AG09319 (cell line): ENCODE results near the gene MRTFA.

Source experiments
- DNase-seq: peaks from one replicate; pipeline ENCODE4 v3.0.0-alpha.2; 2010; ENCODE audit warnings: low read depth; ENCODE audit errors: extremely low read depth
- TF ChIP-seq, protein P1 (sequence below): IDR thresholded peaks from 2 replicates; pipeline ENCODE4 v1.5.1; 2011; ENCODE audit warnings: low read depth, mild to moderate bottlenecking, inconsistent platforms, low read length, moderate library complexity

The MRTFA gene

DNA sequence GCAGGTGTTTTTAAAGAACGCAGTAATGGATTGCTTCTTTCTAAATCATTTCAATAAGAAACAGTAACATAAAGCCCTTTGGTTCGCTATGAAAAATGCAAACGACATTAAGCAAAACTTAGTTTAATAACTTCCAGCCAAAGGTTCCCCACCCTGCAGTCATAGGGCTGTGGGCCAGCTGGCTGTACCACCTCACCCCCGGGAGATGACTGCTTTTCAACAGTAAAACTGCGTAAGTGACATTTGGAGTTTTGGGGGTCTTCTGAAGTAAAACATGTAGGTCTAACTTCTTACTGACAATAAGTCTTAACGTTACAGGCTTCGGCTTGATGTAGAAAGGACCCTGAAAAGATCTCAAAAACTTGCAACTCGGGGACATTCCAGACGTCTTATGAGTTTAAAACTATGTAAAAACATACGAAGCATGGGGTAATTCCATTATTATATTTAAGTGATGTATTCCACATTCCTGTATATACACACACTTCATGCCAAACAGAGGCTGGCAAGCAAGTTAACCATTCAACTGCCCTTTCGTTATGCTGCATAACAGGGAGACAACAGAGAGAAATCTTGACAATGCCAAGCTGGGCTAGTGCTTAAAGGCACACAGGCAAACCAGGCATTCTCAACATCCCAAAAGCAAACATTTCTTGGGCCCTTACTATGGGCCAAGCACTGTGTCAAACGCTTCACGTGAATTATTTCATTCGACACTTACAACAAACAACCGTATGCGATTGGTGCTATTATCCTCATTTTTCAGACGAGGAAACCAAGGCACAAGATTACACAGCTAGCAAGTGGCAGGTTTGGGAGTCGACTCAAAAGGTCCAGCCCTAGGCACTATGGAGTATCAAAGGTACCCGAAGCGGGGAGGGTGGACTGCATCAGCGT, 1.2 kb downstream of the MRTFA start:
- no peak for DNase-seq
- TF ChIP-seq, protein P1, sequence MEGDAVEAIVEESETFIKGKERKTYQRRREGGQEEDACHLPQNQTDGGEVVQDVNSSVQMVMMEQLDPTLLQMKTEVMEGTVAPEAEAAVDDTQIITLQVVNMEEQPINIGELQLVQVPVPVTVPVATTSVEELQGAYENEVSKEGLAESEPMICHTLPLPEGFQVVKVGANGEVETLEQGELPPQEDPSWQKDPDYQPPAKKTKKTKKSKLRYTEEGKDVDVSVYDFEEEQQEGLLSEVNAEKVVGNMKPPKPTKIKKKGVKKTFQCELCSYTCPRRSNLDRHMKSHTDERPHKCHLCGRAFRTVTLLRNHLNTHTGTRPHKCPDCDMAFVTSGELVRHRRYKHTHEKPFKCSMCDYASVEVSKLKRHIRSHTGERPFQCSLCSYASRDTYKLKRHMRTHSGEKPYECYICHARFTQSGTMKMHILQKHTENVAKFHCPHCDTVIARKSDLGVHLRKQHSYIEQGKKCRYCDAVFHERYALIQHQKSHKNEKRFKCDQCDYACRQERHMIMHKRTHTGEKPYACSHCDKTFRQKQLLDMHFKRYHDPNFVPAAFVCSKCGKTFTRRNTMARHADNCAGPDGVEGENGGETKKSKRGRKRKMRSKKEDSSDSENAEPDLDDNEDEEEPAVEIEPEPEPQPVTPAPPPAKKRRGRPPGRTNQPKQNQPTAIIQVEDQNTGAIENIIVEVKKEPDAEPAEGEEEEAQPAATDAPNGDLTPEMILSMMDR = no peak

DNA sequence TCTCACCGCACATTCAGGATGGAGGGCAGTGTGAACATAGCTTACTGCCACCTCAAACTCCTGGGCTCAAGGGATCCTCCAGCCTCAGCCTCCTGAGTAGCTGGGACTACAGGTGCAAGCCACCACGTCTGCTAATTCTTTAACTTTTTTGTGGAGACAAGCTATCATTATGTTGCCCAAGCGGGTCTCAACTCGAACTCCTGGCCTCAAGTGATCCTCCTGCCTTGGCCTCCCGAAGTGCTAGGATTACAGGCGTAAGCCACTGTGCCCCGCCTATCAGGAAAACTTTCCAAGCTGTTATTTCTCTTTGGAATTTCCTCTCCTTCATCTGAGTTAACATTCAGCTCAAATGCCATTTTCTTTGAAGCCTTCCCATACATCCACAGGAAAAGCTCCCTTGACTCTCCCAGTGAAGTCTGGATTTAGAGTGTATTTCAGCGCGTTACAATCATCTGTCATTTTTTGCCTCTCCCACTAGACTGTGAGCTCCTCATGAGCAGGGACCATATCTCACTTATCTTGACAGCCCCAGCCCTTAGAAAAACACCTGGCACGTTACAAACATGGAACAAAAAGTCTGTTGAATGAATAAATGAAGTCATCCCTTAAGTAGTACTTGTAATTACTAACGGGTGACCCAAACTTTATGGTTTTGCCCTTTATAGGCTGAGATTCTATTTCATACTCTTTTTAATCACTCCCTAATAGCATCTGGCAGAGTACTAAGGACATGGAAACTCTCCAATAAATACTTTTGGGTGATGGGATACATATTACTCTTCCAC, 2.2 kb downstream of the MRTFA start:
- TF ChIP-seq, protein P1 = no peak
- no peak for DNase-seq

DNA sequence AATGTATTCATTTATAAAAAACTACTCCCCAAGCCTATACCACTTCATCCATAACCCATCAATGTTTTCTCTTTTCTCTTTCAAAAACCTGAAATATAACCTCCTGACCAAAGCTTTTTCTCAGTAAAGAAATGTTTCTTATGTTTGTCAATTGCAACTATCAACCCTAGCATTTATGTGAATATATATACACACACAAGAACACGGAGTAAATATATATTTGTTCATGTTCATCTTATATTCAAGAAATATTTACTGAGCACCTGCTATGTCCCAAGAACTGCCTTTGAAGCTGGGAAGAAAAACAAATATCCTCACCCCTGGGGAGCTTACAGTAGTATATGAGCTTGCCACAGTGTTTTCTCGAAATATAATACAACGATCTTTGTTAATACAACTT, 3.5 kb downstream of the MRTFA start:
- TF ChIP-seq, protein P1 = no peak

DNA sequence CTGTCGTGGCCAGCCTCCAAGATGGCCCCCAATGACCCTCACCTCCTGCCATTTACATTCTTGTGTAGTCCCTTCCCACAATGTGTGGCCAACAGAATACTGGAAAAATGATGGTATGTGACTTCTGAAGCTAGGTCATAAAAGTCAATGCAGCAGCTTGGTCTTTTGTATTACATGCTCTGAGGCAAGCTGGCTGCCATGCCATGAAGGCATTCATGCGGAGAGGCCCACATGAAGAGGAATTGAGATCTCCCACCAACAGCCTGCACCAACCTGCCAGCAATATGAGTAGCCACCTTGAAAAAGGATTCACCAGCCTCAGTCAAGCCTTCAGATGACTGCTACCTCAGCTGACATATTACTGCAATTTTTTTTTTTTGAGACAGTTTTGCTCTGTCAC, 4.6 kb downstream of the MRTFA start:
- TF ChIP-seq, protein P1 = no peak

More for the DNA sequence above, 3.5 kb downstream of the MRTFA start:
- no peak for DNase-seq

DNA sequence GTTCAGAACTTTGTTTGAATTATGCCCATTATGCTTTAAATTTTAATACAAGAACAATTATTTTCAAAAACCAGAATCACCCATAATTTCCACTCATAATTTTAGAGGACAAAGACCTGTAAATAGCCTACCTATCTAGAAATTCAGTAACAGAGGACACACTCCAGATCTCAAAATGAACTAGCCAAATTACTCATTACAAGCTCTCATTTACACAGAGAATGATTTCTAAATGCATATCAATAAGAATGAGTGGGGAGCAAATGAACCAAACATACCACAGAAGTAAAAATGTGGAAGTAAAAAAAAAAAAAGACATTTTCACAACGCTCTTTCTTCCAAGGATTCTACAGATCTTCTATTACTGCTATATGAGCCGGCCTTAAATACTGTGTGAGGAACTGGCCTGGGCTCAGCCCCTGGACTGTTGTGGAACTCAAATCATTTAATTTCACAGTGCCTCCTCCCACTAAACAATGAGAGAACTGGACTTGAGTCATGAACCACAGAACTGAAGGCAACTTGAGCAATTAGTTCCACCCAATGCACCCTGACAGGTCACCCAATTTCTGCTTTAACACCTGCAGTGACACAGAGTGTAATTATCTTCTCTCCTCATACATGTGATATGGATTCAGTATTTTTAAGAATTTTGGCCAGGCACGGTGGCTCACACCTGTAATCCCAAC, 8.0 kb downstream of the MRTFA start:
- DNase-seq = no peak
- TF ChIP-seq, protein P1 = no peak

More for the DNA sequence above, 4.6 kb downstream of the MRTFA start:
- no peak for DNase-seq

DNA sequence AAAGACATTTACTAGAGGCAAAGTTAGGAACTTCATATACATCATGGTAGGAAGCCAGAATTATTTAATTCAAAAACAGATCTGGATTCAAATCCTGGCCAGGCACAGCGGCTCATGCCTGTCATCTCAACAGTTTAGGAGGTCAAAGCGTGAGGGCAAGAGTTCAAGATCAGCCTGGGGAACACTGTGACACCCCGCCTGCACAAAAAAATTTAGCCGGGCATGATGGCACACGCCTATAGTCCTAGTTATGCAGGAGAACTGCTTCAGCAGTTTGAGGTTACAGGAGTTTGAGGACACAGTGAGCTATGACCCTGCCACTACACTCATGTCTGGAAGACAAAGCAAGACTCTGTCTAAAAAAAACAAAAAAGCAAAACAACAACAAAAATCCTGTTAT, 8.9 kb downstream of the MRTFA start:
- TF ChIP-seq, protein P1 = no peak
- no peak for DNase-seq
